ENCODE results near the gene MSX1.

Gene MSX1

DNA sequence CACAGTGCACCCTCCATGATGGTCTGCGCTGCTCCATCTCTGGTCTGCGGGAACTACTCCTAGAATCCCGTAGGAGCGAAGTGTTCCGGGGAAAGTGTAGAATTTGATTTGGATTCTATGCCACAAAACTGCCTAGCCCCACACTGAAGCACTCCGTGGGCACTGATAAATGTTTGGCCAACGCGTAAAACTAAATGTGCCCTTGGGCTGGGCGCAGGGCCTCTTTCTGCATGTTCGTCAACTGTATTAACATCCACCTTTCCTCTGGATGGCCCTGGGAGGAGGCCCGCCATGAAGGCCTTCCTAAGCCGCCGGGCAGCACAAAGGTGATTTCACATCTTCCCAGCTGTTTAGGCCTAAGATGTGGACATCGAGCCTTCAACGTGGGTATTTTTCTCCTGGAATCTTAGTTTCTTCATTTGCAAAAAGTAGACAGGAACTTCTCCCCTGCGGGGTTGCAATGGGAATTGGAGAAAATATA, 2.6 kb downstream of the MSX1 start:
- Histone ChIP-seq H3K4me3 (ENCODE audit: low read length) (no peak overlapping the region), H4K20me1 (ENCODE audit: insufficient read depth, low read length) (no peaks in the 10 kb centered on the region), H3K4me1 (ENCODE audit: low read length) (no peaks in the 10 kb centered on the region), H3K27me3 (ENCODE audit: low read depth, low read length) (no peaks in the 10 kb centered on the region), H2AFZ (ENCODE audit: low read depth, low read length) (no peak overlapping the region), H3K4me2 (ENCODE audit: low read length) (no peak overlapping the region), H3K27ac (ENCODE audit: low read length) (no peak overlapping the region), H3K36me3 (replicated peaks; ENCODE audit: low read depth, low read length) (no peaks in the 10 kb centered on the region), H3K79me2 (ENCODE audit: low read length) (no peaks in the 10 kb centered on the region), H3K9ac (ENCODE audit: low read length) (no peak overlapping the region), H3K9me3 (ENCODE audit: insufficient read depth, low read length) (no peaks in the 10 kb centered on the region)
- TF ChIP-seq CTCF (IDR thresholded peaks at IDR 0.05; ENCODE audit: low read depth, low read length): no peak
- TF ChIP-seq EZH2phosphoT487 (IDR thresholded peaks at IDR 0.05; ENCODE audit: low read depth): no peak

GRCh38 chr4:4862665-4863482, 3.4 kb downstream of the MSX1 start:
- Histone ChIP-seq H2AFZ (ENCODE audit: low read depth, low read length) (no peak overlapping the region), H3K36me3 (replicated peaks; ENCODE audit: low read depth, low read length) (no peaks in the 10 kb centered on the region), H3K9ac (ENCODE audit: low read length) (no peak overlapping the region), H3K27me3 (ENCODE audit: low read depth, low read length) (no peaks in the 10 kb centered on the region), H4K20me1 (ENCODE audit: insufficient read depth, low read length) (no peaks in the 10 kb centered on the region), H3K4me3 (ENCODE audit: low read length) (no peak overlapping the region), H3K4me1 (ENCODE audit: low read length) (no peaks in the 10 kb centered on the region), H3K27ac (ENCODE audit: low read length) (no peak overlapping the region), H3K4me2 (ENCODE audit: low read length) (no peak overlapping the region), H3K79me2 (ENCODE audit: low read length) (no peaks in the 10 kb centered on the region), H3K9me3 (ENCODE audit: insufficient read depth, low read length) (no peaks in the 10 kb centered on the region)
- no peak for TF ChIP-seq EZH2phosphoT487 (IDR thresholded peaks at IDR 0.05; ENCODE audit: low read depth)

DNA sequence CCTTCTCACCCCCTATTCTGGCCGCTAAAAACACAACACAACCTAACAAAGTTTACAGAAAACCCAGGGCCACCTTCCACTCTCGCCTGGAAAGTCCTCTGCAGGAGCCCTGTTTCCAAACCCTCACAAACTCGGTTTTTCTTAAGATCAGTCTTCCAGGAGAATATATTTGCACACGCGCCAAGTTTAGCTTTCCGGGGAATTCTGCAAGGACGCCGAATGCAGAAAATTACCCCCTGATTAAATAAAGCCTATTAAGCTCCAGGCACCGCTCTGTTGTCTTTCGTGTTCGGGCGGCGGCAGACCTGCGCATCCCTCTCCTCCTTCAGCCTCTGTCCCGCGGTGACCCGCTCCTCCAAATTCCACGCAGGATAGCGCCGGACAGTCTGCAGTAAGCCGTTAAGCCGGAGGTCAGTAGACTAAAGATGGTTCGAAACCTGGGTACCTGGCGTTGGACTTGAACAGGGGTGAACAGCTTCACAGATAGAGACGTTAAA, 5.0 kb downstream of the MSX1 start:
- Histone ChIP-seq H3K27ac (ENCODE audit: low read length) (no peak overlapping the region), H3K27me3 (ENCODE audit: low read depth, low read length) (no peaks in the 10 kb centered on the region), H2AFZ (ENCODE audit: low read depth, low read length) (no peak overlapping the region), H3K36me3 (replicated peaks; ENCODE audit: low read depth, low read length) (no peaks in the 10 kb centered on the region), H3K9me3 (ENCODE audit: insufficient read depth, low read length) (no peaks in the 10 kb centered on the region), H3K79me2 (ENCODE audit: low read length) (no peaks in the 10 kb centered on the region), H3K9ac (ENCODE audit: low read length) (no peak overlapping the region), H4K20me1 (ENCODE audit: insufficient read depth, low read length) (no peaks in the 10 kb centered on the region), H3K4me1 (ENCODE audit: low read length) (no peaks in the 10 kb centered on the region), H3K4me2 (ENCODE audit: low read length) (no peak overlapping the region), H3K4me3 (ENCODE audit: low read length) (no peak overlapping the region)
- TF ChIP-seq EZH2phosphoT487 (IDR thresholded peaks at IDR 0.05; ENCODE audit: low read depth) (no peak), CTCF (IDR thresholded peaks at IDR 0.05; ENCODE audit: low read depth, low read length) (no peak)

DNA sequence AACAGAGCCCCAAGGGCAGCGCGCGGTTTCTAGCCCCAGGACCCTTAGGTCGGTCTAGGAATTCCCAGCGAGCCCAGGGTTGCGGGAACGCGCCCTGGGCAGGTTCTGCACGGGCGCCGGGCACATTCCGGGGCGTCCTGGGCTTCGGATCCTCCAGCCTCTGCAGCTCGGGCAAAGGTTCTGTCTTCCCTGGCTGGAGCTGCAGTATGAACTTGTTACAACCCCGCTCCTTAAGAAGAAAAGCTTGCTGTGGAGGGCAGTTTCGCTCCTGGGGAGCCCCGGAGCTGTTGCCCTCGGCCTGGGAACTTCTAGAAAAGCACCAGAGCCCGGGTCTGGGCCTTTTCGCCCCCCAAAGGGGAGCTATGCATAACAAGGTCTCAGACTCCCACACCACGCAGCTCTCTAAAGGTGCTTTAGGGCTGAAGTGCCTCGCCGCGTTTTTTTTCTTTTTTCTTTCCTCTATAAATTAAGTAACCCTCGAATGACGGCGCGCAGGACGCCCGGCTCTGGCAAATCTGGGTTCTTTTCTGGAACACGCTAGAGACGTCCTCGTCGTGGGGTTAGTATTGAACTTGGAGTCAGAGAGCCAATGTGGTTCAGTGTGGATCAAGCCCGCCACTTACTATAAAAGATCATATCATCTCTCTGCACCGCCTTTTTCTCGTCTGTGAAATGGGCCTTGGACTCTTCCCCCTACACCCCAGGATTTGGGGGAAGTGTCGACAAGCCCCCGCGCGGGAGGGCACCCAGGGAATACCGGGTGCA, 5.7 kb downstream of the MSX1 start:
- no peak overlapping the region for H3K4me3 ChIP-seq (ENCODE audit: low read length)
- H3K9me3 ChIP-seq (ENCODE audit: insufficient read depth, low read length): no peaks in the 10 kb centered on the region
- no peak overlapping the region for H3K4me2 ChIP-seq (ENCODE audit: low read length)
- H3K27me3 ChIP-seq (ENCODE audit: low read depth, low read length): no peaks in the 10 kb centered on the region
- H3K79me2 ChIP-seq (ENCODE audit: low read length): no peaks in the 10 kb centered on the region
- TF ChIP-seq EZH2phosphoT487 (IDR thresholded peaks at IDR 0.05; ENCODE audit: low read depth) (no peak), CTCF (IDR thresholded peaks at IDR 0.05; ENCODE audit: low read depth, low read length) (no peak)
- no peak overlapping the region for H3K27ac ChIP-seq (ENCODE audit: low read length)
- no peaks in the 10 kb centered on the region for H4K20me1 ChIP-seq (ENCODE audit: insufficient read depth, low read length)
- H3K4me1 ChIP-seq (ENCODE audit: low read length): no peaks in the 10 kb centered on the region
- H2AFZ ChIP-seq (ENCODE audit: low read depth, low read length): no peak overlapping the region
- no peak overlapping the region for H3K9ac ChIP-seq (ENCODE audit: low read length)
- no peaks in the 10 kb centered on the region for H3K36me3 ChIP-seq (replicated peaks; ENCODE audit: low read depth, low read length)

Measured in OCI-LY3 (cell line).